ENCODE measurements around the gene POU2AF3.
"Not testable (repeated sequence)": the region's sequence is repeated elsewhere in the genome, so short reads cannot be mapped to it uniquely, and the experiment has no call there.

Gene POU2AF3

DNA sequence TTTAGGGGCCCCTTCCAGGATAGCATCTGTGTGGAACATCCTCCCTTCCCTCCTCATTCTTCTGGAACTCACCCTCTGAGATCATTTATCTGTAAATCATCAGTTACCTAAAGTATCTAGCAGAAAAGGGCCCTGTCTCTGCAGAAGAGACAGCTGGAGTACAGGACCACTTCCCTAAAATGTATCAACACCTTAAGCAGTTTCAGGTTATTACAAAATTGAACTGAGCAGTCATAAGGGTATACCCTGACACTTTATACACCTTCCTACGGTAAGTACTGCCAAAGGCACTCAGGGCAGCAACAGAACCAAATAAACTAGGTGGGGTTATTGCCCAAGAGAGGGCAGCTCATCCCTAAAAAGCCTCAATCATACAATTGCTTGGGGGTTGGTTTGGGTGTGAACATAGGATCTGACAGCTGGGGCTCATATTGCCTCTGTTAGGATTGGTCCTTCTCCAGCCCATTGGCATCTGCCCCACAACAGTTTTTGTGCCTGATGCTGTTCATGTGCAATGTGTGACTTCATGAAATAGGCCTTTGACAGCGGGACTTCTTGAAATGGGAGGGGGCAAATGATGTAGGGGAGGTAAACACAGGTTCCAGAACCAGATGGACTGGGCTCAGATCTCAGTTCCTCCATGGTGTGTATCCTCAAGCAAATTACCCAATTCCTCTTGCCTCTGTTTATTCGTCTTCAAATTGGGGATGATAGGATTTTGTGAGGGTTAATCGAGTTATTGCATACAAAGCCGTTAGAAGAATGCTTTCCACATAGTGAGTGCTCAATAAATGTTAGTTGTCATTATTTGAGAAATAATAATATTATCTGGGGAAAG lies 2.9 kb downstream of the POU2AF3 start:
- no peak for DNase-seq

DNA sequence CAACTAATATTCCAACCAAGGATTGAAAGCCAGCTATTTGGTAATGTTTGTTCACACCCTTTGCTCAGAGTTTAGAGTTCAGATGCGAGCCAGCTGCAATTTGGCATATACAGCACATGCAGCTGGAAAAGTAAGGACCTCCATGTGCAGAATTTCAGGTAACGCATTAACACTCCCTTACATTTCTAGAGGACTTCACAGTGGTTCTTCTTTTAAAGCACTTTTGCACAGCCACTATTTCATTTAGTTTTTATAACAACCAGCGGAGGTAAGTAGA lies 3.4 kb downstream of the POU2AF3 start:
- DNase-seq, result no peak

DNA sequence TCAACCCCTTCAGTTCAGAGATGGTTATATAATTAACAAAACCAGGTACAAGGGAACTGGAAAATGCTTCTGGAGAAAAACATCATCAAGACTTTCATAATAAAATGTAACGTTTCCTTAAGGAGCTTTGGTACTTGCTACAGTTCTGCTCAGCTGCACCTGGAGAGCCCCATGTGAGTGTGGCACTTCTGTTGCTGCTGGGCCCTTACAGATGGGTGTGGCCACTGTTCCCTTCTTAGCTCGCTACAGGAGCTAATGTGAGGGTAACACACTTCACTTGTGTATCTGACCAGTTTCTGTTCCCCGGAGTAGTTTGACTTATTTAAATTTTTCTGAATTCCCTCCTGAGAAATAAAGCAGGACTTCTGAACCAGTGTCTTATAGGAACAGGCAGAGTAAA lies 4.0 kb downstream of the POU2AF3 start:
- DNase-seq, result no peak

- no peak for DNase-seq
Measured at GRCh38 chr11:111303461-111303860, 5.1 kb downstream of the POU2AF3 start.

DNA sequence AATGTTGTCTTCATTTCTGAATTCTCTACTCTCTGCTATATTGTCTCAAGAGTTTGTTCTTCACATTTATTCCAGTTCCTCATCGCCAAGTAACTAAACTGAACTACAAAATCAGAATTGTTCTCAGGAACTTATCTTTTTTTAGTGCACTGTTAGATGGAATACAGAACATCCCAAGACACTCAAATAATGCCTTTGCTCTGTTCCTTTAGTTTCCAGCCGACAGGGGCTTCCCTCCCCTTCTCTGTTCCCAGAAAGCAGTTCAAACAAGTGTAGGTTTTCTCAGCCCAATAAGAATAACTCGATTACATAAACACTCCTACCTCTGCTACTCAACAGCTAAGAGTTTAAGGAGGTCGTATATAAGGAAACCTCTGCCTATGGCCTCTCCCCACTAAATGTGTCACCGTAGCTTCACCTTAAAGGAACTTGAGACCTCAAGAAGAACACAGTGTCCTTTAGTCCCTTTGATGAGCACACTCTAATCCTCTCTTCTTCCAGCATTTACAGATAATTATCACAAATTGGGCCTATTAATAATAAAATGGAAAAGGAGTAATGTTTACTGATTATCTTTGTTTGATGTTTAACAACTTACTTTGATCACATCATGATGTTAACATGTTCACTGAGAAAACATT lies 6.9 kb downstream of the POU2AF3 start:
- no peak for DNase-seq

- no peak for DNase-seq
Measured at GRCh38 chr11:111305876-111306275, 7.5 kb downstream of the POU2AF3 start.

DNA sequence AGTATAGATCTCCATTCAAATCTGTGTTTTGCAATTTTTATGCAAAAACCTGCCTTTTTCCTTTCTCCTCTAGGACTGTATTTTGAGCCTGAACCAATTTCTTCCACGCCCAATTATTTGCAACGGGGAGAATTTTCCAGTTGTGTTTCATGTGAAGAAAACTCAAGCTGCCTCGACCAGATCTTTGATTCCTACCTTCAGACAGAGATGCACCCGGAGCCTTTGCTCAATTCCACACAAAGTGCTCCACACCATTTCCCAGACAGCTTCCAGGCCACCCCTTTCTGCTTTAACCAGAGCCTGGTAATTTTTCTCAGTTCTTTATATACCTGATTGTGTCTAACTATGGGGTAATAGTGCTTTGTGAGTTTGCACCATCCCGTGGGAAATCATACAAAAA lies 8.0 kb downstream of the POU2AF3 start:
- DNase-seq, result no peak

DNA sequence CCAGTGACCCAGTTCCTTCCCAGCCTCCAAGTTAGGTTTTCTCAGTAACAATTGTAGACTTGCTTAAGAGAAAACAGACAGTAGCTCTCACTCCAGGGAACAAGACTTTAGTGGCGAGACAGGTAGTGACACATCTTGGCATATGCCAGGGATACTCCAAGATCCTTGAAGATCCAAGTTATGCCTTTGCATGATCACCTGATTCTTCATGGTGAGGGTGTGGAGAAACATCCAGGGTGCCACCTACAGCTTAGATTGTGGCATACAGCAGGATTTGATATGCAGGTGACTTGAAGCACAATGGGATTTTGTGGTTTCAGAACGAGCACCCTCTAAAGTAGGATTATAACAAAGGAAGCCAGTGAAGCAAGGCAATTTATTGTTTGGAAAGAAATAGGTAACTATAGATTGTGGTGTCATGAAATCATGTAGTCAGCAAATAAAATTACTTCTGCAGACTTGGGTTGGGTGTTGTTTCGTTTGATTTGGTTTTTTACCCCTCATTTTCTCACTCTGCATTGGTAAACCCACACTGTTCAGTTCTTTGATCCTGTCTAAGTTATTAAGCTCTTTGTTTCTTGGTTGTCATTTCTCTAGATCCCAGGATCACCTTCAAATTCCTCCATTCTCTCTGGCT lies 9.2 kb downstream of the POU2AF3 start:
- DNase-seq, result no peak

DNA sequence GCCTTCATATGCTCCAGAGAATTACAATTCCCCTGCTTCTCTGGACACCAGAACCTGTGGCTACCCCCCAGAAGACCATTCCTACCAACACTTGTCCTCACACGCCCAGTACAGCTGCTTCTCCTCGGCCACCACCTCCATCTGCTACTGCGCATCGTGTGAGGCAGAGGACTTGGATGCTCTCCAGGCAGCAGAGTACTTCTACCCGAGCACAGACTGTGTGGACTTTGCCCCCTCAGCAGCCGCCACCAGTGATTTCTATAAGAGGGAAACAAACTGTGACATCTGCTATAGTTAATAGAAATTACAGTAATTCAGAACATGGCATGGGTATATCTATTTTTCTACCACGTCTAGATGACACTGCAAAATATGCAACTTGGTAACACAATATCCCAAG lies 9.8 kb downstream of the POU2AF3 start:
- DNase-seq, result no peak

GRCh38 chr11:111309215-111309915 lies 11.0 kb downstream of the POU2AF3 start:
- DNase-seq, result no peak

GRCh38 chr11:111310088-111310487 lies 11.7 kb downstream of the POU2AF3 start:
- no peak for DNase-seq

- no peak for DNase-seq
Measured at GRCh38 chr11:111310723-111311122, 12.4 kb downstream of the POU2AF3 start.

GRCh38 chr11:111312076-111312475 lies 13.7 kb downstream of the POU2AF3 start:
- no peak for DNase-seq

GRCh38 chr11:111319296-111319695 lies 20.9 kb downstream of the POU2AF3 start:
- DNase-seq, result no peak

DNA sequence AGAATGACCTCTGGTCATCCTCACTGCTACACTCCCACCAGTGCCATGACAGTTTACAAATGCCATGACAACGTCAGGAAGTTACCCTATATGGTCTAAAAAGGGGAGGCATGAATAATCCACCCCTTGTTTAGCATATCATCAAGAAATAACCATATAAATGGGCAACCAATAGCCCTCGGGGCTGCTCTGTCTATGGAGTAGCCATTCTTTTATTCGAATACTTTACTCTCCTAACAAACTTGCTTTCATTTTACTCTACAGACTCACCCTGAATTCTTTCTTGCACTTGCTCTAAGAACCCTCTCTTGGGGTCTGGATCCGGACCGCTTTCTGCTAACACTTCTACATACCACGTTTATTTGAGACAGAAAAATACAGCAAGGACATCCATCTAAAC lies 21.9 kb downstream of the POU2AF3 start:
- DNase-seq, result not testable (repeated sequence)

GRCh38 chr11:111320728-111321568 lies 22.6 kb downstream of the POU2AF3 start:
- no peak for DNase-seq

DNA sequence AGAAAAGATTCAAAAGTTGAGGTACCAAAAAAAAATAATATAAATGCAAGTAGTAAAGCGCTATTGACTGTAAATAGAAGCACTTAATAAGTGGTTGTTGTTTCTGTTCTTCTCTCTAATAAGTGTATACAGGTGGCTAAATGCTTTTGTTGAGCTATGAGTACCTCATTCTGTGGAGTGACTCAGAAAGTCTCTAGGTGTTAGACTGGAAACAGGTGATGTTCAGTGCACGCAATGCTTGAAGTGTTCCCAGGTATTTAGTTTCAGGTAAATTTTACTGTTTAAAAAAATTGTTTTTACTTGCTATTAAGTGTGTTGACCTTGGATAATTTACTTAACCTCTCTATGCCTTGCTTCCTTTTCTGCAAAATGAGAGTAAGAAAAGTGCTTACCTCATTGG lies 24.2 kb downstream of the POU2AF3 start:
- no peak for DNase-seq

GRCh38 chr11:111324277-111324720 lies 26.0 kb downstream of the POU2AF3 start:
- DNase-seq, result no peak

- DNase-seq, result no peak
Measured at GRCh38 chr11:111325259-111325658, 26.9 kb downstream of the POU2AF3 start.

- no peak for DNase-seq
Measured at GRCh38 chr11:111326824-111327223, 28.5 kb downstream of the POU2AF3 start.

DNA sequence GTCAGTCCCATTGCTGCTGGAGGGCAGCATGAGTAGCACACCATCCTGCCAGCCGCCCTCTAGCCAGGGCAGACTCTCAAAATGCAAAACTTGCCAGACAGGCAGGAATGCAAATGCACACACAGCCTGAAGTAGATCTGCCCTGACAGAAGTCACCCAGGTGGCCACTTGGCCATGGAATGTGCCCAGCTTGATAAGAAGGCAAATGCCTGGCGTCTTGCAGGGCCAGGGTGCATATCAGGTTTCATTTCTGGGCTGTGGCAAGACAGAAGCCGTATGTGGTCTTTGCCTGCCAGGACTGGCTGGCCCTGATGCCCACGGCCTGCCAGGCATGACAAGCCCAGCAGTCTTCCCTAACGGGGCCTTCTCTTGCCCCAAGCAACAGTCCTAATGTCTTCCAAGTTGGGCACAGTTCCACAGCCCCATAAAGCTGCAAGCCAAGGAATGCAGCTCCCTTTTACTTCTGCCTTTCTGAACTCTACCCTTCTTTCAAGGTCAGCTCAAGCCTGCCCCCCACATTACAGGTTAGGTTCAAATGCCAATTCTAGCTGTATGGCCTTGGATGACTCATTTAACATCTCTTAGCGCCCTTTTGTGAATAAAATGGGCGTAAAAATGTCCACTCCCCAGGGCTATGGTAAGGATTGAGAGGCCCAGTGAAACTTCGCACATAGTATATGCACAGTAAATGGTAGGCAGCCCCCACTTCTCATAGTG lies 29.7 kb downstream of the POU2AF3 start:
- no peak for DNase-seq
